Left hindlimb (tissue), 1 donor: ENCODE measurements around the gene ST3GAL3.

Experiments
- DNase-seq: peaks from one replicate; pipeline ENCODE4 v3.0.0-alpha.2; 2018

Gene ST3GAL3

DNA sequence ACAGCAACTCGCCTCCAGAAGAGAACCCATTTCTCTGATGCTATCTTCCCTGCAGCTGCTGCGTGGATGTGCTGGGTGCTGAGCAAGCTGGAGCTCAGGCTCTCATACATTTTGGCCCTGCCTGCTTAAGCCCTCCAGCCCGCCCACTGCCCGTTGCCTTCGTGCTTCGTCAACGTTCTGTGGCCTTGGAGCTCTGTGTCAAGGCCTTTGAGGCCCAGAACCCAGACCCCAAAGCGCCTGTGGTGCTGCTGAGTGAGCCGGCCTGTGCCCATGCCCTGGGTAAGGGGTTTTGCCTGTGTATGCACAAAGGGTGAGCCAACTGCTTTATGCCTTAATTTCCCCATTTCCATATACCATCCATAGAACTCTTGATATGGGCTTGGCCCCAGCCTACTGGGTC lies 263.6 kb downstream of the ST3GAL3 start:
- no peak for DNase-seq

DNA sequence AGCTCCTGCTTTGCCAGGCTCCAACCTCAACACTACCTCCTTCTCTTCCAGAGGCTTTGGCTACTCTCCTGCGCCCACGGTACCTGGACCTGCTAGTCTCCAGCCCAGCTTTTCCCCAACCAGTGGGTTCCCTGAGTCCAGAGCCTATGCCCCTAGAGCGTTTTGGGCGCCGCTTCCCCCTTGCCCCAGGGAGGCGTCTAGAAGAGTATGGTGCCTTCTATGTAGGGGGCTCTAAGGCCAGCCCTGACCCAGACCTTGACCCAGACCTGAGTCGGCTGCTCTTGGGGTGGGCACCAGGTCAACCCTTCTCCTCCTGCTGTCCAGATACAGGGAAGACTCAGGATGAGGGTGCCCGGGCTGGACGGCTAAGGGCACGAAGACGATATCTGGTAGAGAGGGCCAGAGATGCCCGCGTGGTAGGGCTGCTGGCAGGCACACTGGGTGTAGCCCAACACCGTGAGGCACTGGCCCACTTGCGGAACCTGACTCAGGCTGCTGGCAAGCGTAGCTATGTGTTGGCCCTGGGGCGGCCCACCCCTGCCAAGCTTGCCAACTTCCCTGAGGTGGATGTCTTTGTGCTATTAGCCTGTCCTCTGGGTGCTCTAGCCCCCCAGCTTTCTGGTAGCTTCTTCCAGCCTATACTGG lies 264.1 kb downstream of the ST3GAL3 start:
- no peak for DNase-seq

DNA sequence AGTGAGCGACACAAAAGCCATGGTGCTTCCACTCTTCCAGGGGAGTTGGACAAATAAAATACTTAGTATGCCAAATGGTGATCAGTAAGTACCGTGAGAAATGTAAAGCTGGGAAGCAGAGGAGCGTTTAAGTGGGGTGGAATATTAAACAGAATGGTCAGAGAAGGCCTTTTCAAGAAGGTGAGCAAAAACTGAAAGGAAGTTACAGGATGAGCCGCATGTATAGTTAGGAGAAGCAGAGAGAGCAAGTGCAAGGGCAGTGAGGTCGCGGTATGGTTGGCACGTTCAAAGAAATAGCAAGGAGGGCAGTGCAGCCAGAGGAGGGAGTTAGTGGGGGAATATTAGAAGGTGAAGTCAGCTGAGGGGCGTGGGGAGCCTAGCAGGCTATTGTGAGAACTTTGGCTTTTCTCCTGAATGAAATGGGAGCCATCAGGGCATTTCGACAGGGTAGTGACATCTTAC lies 266.7 kb downstream of the ST3GAL3 start:
- no peak for DNase-seq

DNA sequence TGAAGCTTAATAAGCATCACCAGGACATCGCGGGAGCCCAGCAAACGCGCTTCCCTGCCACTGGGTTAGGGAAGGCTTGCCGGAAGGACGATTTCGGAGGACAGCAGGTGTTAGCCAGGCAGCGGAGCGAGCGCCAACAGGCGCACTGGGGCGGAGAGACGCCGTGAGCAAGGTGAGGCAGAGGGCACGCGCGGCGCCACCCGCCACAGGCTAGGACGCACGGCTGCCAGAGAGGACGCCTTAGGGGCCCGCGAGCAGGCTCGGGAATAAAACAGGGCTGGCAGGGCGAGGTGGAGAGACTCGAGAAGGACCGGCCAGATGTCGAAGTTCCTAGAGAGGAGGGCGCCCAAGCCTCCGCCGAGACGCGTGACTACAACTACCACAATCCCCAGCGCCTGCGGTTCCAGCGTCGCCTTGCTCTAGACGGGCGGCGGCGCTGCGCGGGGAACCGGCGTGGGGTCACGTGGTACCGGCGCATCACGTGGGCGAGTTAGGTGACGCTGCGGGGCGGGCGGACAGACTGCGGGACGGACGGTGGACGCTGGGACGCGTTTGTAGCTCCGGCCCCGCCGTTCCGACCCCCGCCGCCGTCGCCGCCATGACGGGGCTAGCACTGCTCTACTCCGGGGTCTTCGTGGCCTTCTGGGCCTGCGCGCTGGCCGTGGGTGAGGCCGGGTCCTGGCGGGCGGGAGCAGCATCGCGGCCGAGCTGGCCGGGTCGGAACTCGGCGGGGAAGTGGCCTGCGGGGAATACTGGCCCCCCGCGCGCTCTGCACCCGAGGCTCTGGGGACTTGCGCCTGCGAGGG lies 267.3 kb downstream of the ST3GAL3 start, which contains the start of gene ATP6V0B:
TSS of gene ATP6V0B (plus strand) at position 518 of the 806 bp plus-strand sequence. CDS start at position 599, 81 bp downstream.
- DNase-seq, result peak; percentile 95

DNA sequence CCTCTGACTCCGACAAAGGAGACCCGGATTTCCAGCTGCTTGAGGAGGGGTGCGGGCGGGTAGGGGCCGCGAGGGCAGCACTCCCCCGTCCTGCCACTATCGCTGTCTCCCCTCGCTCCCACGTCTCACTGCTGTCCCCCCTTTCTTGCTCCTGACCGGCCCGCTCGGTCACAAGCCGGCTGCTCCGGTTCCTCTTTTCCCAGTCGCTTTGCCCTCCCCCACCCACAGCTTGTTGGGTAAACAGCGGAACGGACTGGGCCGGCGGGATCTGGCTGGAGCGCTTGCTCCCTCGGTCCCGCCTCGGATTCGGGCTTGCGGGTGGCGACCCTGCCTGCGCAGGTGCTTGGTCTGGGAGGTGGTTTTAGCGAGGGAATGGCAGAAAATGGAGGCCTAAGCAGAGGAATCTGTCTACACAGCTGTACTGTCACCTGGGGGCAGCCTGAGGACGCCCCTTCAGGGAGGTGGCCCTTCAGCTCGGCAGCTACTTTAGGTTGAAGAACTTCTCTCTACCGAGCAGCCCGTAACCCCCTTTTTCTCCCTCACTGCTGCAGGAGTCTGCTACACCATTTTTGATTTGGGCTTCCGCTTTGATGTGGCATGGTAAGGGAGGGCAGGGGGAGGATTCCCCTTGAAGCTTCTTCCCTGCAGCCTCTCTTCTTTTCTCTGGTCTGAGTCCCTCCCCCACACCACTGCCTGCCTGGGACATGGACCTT lies 268.1 kb downstream of the ST3GAL3 start:
- DNase-seq, result no peak

DNA sequence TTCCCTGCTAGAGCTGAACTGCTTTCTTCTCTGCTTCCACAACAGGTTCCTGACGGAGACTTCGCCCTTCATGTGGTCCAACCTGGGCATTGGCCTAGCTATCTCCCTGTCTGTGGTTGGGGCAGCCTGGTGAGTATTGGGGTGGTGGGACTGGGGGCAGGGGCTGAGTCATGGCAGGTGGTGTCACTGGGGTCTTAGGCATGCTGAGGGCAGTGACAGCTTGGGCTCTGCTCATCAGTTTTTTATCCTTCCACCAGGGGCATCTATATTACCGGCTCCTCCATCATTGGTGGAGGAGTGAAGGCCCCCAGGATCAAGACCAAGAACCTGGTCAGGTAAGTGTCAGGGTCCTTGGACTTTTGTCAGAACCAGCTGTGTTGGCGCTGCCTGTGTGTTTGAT lies 268.7 kb downstream of the ST3GAL3 start:
- no peak for DNase-seq

DNA sequence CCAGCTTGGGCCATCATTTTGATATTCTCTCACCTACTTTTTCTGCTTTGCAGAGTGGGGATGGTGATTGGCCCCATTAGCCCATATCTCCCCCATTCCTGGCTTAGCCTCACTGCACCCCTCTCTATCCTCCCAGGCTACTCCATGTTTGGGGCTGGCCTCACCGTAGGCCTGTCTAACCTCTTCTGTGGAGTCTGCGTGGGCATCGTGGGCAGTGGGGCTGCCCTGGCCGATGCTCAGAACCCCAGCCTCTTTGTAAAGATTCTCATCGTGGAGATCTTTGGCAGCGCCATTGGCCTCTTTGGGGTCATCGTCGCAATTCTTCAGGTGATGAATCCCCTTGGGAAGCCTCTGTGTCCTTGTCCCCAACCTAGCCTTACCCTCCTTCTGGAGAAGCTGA lies 269.6 kb downstream of the ST3GAL3 start:
- no peak for DNase-seq

DNA sequence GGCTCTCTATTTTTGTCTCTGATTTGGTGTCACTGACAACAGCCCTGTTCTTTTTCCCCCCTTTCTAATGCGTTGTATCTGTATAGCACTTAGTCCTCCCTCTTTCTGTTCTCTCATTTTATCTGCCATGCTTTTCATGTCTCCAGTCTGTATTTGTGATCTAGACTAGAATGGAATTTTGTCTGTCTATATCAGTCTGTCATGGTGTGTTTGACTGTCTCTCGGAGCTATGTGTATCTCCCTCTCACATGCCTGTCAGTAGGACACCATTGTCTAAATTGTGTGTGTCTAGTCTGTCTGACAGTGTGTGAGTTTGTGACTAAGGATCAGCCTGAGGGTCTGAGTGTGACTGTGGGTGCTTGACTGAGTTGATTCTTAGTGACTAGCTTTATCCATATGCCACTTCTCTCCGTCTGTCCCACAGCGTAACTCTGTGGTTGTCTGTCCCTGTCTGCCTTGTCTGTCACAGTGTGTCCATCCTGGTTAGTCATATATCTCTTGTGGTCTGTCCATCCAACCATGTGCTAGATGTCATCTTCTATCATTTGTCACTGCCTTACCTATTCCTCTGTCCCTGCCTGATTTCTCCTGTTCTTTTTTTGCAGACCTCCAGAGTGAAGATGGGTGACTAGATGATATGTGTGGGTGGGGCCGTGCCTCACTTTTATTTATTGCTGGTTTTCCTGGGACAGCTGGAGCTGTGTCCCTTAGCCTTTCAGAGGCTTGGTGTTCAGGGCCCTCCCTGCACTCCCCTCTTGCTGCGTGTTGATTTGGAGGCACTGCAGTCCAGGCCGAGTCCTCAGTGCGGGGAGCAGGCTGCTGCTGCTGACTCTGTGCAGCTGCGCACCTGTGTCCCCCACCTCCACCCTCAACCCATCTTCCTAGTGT lies 270.3 kb downstream of the ST3GAL3 start:
- DNase-seq, result no peak

DNA sequence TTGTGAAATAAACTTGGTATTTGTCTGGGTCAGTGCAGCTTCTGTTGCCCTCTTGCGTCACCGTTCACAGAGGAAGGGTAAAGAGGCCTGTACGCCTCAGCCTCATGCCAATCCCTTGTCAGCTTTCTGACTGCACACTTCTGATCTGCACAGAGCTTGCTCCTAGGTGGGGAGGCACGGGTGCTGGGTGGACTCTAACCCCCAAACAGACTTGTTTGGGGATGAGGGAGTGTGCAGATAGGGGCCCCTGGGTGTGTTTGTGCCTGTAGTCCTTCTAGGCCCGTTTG lies 270.9 kb downstream of the ST3GAL3 start:
- DNase-seq, result no peak

DNA sequence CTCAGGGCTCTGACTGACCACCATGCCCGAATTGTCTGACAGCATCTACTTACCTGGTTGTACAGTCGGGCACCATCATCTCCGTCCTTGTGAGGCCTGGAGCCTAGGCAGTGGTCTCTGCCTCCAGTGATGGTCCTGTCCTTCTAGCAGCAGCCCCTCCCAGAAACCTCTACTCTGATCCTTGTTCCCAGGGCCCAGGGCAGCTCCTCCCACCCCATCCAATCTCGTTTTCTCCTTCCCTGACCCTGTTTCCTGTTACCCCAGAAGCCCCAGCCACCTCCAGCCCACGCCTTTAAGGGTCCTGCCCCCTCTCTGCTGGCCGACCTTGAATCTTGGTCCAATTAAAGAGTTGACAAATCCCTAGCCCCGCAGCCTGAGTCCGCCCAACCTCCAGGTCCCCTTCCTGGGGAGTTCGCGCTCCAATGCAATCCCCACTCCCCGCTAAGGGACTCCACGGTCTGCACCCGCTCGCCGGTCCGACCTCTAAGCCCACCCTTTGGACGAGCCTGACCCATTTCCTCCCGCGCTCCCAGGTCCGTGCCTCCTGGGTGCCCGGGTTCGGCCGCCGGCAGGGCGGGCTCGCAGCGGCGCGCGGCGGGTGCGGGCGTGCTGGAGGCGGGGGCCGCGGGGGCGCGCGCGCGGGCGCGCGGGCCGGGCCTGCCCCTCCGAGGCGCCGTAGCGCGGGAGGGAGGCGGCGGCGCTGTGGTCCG lies 271.4 kb downstream of the ST3GAL3 start, which contains the start of gene B4GALT2:
TSS of gene B4GALT2 (plus strand) at position 660 of the 710 bp plus-strand sequence. CDS start 1,951 bp downstream, outside the sequence.
- DNase-seq, result no peak

DNA sequence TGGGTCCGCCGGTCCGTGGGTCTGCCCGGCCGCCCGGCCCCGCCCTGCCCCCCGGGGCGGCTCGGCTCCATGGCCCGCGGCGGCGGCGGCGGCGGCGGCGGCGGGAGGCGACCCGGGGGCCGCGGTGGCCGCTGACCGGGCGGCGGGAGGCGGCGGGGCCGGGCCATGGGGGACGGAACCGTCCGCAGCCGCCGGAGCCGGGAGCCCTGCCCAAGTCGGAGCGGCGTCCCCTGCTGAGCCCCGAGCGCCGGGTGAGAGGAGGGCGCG lies 271.9 kb downstream of the ST3GAL3 start:
- DNase-seq, result no peak

DNA sequence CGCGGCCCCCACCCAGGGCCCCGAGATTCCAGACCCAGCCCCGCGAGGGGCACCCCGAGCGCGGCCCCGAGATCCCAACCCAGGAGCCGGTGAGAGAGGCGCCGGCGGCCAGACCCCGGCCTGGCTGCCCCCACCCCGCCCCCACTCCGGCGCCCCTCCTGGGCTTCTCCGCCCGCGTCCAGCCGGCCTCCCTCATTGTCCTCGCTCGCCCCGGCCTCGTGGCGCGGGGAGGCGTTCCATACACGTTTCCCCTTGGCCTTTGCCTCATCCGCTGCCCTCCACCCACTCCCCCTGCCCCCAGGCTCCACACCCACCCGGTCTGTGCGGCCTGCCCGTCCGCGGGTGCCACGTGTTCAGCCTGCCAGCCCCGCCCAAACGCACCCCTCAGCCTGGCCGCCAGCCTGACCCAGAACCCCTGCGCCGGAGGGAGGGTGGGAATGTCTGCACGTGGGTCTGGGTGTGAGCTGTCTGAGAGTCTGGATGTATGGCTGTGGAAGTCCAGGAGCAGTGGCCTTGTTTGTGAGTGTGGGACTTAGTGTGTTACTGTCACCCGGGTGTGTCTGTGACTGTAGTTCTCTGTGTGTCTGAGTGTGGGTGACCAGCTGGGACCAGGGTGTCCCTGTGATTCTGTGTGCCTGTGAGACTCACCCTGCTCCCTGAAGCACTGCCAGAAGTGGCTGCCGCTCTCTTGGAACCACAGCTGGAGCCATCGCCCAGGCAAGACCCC lies 272.4 kb downstream of the ST3GAL3 start:
- DNase-seq, result peak; percentile 84

DNA sequence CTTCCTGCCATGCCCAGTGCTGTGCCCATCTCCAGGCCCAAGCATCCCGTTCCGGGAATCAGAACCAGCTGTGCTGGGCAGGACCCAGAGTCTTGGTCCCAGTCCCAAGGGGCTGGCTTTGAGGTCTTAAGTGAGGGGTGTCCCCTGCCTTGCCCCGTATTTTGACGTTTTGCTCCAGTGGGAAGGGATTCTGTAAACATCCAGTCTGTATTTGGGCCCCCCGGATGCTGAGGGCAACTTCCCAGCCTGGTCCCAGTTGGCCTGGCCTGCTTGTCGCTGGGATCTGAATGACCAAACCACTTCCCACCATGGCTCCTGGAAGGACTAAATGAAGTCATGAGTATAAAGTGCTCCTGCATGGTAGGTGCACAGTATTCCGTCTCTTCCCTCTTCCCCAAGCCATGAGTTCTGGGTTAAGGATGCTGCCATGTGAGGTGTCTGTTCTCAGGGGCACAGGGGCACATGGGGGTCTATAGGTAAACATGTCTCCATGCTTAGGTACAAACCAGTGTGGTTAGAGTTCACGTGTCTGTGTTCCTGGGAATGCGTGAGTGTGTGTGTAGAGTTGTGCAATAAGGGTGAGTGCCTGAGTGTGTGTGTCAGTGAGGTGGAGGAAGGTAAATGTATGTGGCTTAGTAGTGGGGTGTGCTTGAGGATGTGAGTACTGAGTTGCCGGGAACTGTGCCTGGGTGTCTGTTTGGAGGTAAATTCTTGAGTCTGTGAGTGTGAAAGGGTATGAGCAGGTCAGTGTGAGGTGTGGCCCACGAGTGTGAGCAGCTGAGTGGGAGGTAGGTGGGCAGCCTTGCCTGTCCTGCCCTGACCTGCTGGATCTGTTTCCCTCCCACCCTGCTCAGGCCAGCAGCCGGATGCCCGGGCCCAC lies 273.2 kb downstream of the ST3GAL3 start:
- DNase-seq, result no peak
